GM10248 (cell line): ENCODE measurements around the gene ZFP36L2.

Experiments
- CTCF ChIA-PET: fragments of 300-600 bp; sonication (Branson Sonifier 250); formaldehyde crosslinking; extraction: SDS; loops from one replicate; lab custom pipeline; 2021; ENCODE audit warnings: antibody characterized with exemption; lab: Yijun Ruan, JAX
- POLR2A ChIA-PET: fragments of 350-650 bp; sonication (Branson Sonifier 250); formaldehyde crosslinking; extraction: SDS; loops from one replicate; lab custom pipeline; 2020; ENCODE audit warnings: antibody characterized with exemption; lab: Yijun Ruan, JAX
- DNase-seq: peaks from one replicate; pipeline ENCODE4 v3.0.0; 2012; ENCODE audit errors: extremely low spot score
- CTCF ChIP-seq: IDR thresholded peaks from 2 replicates; pipeline ENCODE4 v1.5.1; 2012; ENCODE audit warnings: mild to moderate bottlenecking, low read depth; ENCODE audit errors: extremely low read depth, missing control alignments, control extremely low read depth

Gene ZFP36L2

GRCh38 chr2:43226558-43226954 is at the start of gene ZFP36L2:
TSS of gene ZFP36L2 (minus strand) at chr2:43226606. CDS start at chr2:43226315, 291 bp downstream.
- POLR2A ChIA-PET = interaction anchor here (0.6 to 1.9 kb wide), 21 partner anchors 13 to 1380 kb away, joined by 3 to 13 read pairs (median 4); no protein-coding TSS in a partner anchor
- no peak for TF ChIP-seq CTCF
- CTCF ChIA-PET = interaction anchor here (0.7 to 8.5 kb wide), 17 partner anchors 9 to 416 kb away, joined by 3 to 169 read pairs (median 4); no protein-coding TSS in a partner anchor
- peak; percentile 96 for DNase-seq

GRCh38 chr2:43274721-43275120 is 48.3 kb upstream of the ZFP36L2 start:
- no peak for DNase-seq
- CTCF ChIA-PET = no interaction called here
- POLR2A ChIA-PET = no interaction called here

GRCh38 chr2:43274055-43274454 is 47.6 kb upstream of the ZFP36L2 start:
- ChIA-PET POLR2A (no interaction called here), CTCF (no interaction called here)
- no peak for DNase-seq
- TF ChIP-seq CTCF = no peak

More at GRCh38 chr2:43274721-43275120, 48.3 kb upstream of the ZFP36L2 start:
- TF ChIP-seq CTCF = no peak

- DNase-seq = peak; percentile 40
- POLR2A ChIA-PET = interaction anchor here (0.6 kb wide), 1 partner anchor 38 kb away, joined by 4 read pairs; no protein-coding TSS in a partner anchor
- CTCF ChIA-PET = no interaction called here
- TF ChIP-seq CTCF = no peak
Observed at GRCh38 chr2:43273529-43273928, 47.1 kb upstream of the ZFP36L2 start.

- ChIA-PET CTCF (interaction anchor here (0.7 to 1.8 kb wide), 5 partner anchors 16 to 59 kb away, joined by 3 to 6 read pairs (median 4); no protein-coding TSS in a partner anchor), POLR2A (no interaction called here)
- no peak for TF ChIP-seq CTCF
- no peak for DNase-seq
Observed at GRCh38 chr2:43270930-43271615, 44.7 kb upstream of the ZFP36L2 start.

- POLR2A ChIA-PET = no interaction called here
Observed at GRCh38 chr2:43270461-43270860, 44.1 kb upstream of the ZFP36L2 start.

More at GRCh38 chr2:43270461-43270860, 44.1 kb upstream of the ZFP36L2 start:
- no peak for DNase-seq
- CTCF ChIA-PET = interaction anchor here (0.7 to 1.8 kb wide), 5 partner anchors 16 to 60 kb away, joined by 3 to 6 read pairs (median 4); no protein-coding TSS in a partner anchor
- TF ChIP-seq CTCF = no peak
